Glomerular visceral epithelial cell (primary cell): ENCODE measurements around the gene SSBP4.

ENCODE experiments used
- DNase-seq: peaks from one replicate; pipeline ENCODE4 v3.0.0-alpha.2; 2016; ENCODE audit errors: extremely low spot score

The SSBP4 gene

GRCh38 chr19:18420930-18421329 is 1.7 kb downstream of the SSBP4 start:
- no peak for DNase-seq

GRCh38 chr19:18421371-18421959 is 2.3 kb downstream of the SSBP4 start:
- no peak for DNase-seq

- DNase-seq, result no peak
These were observed 3.5 kb downstream of the SSBP4 start for GRCh38 chr19:18422530-18423191.

GRCh38 chr19:18423258-18424020 is 4.2 kb downstream of the SSBP4 start:
- no peak for DNase-seq

- DNase-seq, result no peak
These were observed 5.1 kb downstream of the SSBP4 start for GRCh38 chr19:18424122-18424889.

GRCh38 chr19:18424890-18425514 is 5.8 kb downstream of the SSBP4 start:
- no peak for DNase-seq

GRCh38 chr19:18425515-18426415 is 6.6 kb downstream of the SSBP4 start:
- no peak for DNase-seq

- DNase-seq, result no peak
These were observed 7.2 kb downstream of the SSBP4 start for GRCh38 chr19:18426416-18426767.

- DNase-seq, result no peak
These were observed 8.0 kb downstream of the SSBP4 start for GRCh38 chr19:18427080-18427742.

GRCh38 chr19:18427743-18428113 is 8.5 kb downstream of the SSBP4 start:
- no peak for DNase-seq

GRCh38 chr19:18428173-18428786 is 9.1 kb downstream of the SSBP4 start:
- DNase-seq, result no peak

- DNase-seq, result no peak
These were observed 9.8 kb downstream of the SSBP4 start for GRCh38 chr19:18428787-18429674.

- DNase-seq, result no peak
These were observed 10.7 kb downstream of the SSBP4 start for GRCh38 chr19:18429717-18430416.

- no peak for DNase-seq
These were observed 11.4 kb downstream of the SSBP4 start for GRCh38 chr19:18430417-18431144.

GRCh38 chr19:18431351-18432197 is 12.4 kb downstream of the SSBP4 start:
- no peak for DNase-seq

- DNase-seq, result no peak
These were observed 13.2 kb downstream of the SSBP4 start for GRCh38 chr19:18432275-18433014.
